Right cardiac atrium (tissue), 5 donors: ENCODE measurements around the gene INF2. TPM values are rescaled to one million over a fixed set of nuclear protein-coding genes. Genes with fewer than 3 reads are reported as not detected.
A peak's percentile ranks its signal among the peaks of the same experiment; 100 is the strongest.
"Not testable (repeated sequence)": the region's sequence is repeated elsewhere in the genome, so short reads cannot be mapped to it uniquely, and the experiment has no call there.

Experiments used
- ATAC-seq, 2 donors: fragments of 200-7000 bp; cut with Tn5 transposase; one replicate each; pipeline versions ENCODE4 v1.8.0 to v1.9.1; 2020; ENCODE audit warnings: moderate library complexity in 2 of 2, mild to moderate bottlenecking in 1 of 2
- DNase-seq, 3 donors: peaks; one replicate each; pipeline ENCODE4 v3.0.0-alpha.2; 2020
- H3K27ac ChIP-seq: one replicate; pipeline ENCODE4 v1.5.1; 2013; ENCODE audit warnings: mild to moderate bottlenecking, low read length, control low read depth, moderate library complexity
- H3K27me3 ChIP-seq: one replicate; pipeline ENCODE4 v1.6.1; 2013; ENCODE audit not compliant: control insufficient read depth, insufficient read depth
- H3K4me1 ChIP-seq: one replicate; pipeline ENCODE4 v1.6.1; 2013; ENCODE audit warnings: low read length; ENCODE audit not compliant: control insufficient read depth, insufficient read depth
- H3K4me3 ChIP-seq: one replicate; pipeline ENCODE4 v1.5.1; 2013; ENCODE audit warnings: low read length, control low read depth
- H3K9me3 ChIP-seq: one replicate; pipeline ENCODE4 v1.6.1; 2013; ENCODE audit warnings: low read length; ENCODE audit not compliant: control insufficient read depth
- WGBS: extraction: QIAGEN DNeasy Blood & Tissue Kit; methylation state at CpG from one replicate; pipeline ENCODE4 v1.1.7; 2013; 5-methylcytosine and 5-hydroxymethylcytosine counted together
- intact Hi-C, 4 donors: fragments of 100-400 bp; cut with DNase I; formaldehyde crosslinking; loops; one replicate each; pipeline versions ENCODE4 v1.11.0 to v1.14.0; 2022 to 2023
- polyA plus RNA-seq: library from polyadenylated mRNA; stranded (reverse); fragments of 200-250 nt; gene quantifications from one replicate; pipeline ENCODE4 v1.2.3, GENCODE V29; 2013
- total RNA-seq, 4 donors: library from RNA; stranded (reverse); fragmentation: NEBNext Ultra II Directional; extraction: Animal tissue kit (Norgen Biotek cat#: 25700); gene quantifications; one replicate each; pipeline ENCODE4 v1.2.1, GENCODE V29; 2021
- donor health status: healthy with polysubstance abuse.
- donor health status: DM: no; HTN: yes; CAD: no.
- donor health status: DM: no; HTN: no; CAD: no.
- donor health status: DM: no; HTN: yes; CAD: no; lungs with severe emphysema.
- donor health status: DM: yes; HTN: yes; CAD: no.

Gene INF2
- total and polyA plus RNA-seq, 5 donors: 36.2 to 46.4 (median 40.2) TPM

DNA sequence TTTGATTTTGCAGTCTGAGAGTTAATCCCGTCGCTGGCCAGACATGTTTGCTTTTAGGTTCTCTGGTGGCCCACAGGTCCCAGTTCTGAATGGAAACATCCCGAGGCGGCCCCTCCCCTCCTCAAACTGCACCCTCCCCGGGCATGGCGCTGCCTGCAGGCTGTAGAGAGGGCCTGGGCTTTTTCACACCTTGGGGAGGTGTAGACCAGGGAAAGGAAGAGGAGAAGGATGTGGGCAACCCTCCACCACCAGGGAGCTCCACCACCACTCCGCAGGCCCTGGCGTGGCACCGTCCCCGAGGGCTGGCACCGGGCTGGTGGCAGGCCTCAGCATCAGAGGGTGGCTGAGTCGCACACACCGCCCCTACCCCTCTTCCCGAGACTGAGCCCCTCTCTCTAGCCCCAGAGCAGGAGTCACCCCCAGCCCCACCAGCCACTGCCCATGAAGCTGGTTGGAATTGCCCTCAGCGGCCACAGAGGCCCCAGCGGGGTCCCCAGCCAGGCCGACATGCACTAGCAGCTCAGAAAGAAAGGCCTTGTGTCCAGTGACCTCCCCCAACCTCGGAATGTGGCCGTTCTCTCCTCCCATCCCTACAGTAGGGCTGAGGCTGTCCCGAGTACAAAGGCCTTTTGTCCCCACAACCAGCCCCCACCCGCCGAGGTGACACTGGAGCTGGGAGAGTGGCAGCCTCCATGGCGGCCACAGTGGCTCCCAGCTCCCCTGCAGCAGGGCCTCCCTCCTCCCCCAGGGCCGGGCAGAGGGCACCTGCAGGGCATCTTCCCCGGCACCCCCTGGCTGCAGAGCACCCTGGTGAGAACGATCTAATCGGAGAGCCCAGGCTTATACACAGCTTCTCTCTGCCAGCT is 23.5 kb upstream of the INF2 start:
- ATAC-seq (peak; percentile 78 to 85), DNase-seq (peak in 2 of 3 donors; percentile 79)
- peaks cover 2% of the 10 kb centered on the region for H3K4me1 ChIP-seq
- no peak overlapping the region for H3K27ac ChIP-seq
- intact Hi-C loops: no loop called here
- no peak overlapping the region for H3K4me3 ChIP-seq
- 54% methylated on average over 27 of the region's 27 CpGs for WGBS
- H3K9me3 ChIP-seq: no peaks in the 10 kb centered on the region
- no peaks in the 10 kb centered on the region for H3K27me3 ChIP-seq

DNA sequence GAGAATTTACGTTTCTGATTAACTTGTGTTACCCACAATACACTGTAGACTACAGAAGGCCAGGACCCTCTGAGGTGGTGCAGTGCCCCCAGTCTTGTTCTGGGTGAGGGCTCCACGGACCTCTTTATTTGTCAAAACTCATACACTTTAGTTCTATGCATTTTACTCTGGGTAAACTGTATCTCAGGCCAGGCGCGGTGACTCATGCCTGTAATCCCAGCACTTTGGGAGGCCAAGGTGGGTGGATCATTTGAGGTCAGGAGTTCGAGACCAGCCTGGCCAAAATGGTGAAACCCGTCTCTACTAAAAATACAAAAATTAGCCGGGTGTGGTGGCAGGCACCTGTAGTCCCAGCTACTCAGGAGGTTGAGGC is 22.9 kb upstream of the INF2 start:
- 76% methylated on average over 7 of the region's 7 CpGs for WGBS
- H3K4me1 ChIP-seq, H3K27me3 ChIP-seq, H3K9me3 ChIP-seq, intact Hi-C loops, H3K27ac ChIP-seq, H3K4me3 ChIP-seq, ATAC-seq, DNase-seq: not testable (repeated sequence)

- no peak overlapping the region for H3K27ac ChIP-seq
- H3K27me3 ChIP-seq: no peaks in the 10 kb centered on the region
- peaks cover 2% of the 10 kb centered on the region for H3K4me1 ChIP-seq
- 90% methylated on average over 12 of the region's 12 CpGs for WGBS
- no peak overlapping the region for H3K4me3 ChIP-seq
- intact Hi-C loops: no loop called here
- ATAC-seq: no peak
- no peaks in the 10 kb centered on the region for H3K9me3 ChIP-seq
- no peak for DNase-seq
Measured at GRCh38 chr14:104666981-104667380, 22.4 kb upstream of the INF2 start.

DNA sequence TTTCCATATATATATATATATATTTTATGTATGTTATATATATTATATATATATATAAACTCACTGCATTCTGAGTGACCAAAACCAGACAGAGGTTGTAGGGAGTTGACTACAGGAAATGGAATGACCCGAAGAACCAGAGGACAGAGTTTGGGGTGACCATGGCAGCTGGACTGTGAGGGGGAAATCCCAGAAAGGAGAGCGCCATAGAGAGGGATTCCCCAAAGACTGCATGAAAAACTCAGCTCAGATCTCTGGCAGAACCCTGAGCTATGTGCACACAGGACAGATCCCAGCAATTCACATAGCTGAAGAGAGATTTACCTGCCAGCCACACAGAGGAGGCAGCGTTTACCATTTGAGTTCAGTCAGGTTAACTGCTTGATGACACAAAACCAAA is 19.7 kb upstream of the INF2 start:
- no peaks in the 10 kb centered on the region for H3K27me3 ChIP-seq
- ATAC-seq: no peak
- no peak for DNase-seq
- no peak overlapping the region for H3K4me3 ChIP-seq
- no peaks in the 10 kb centered on the region for H3K9me3 ChIP-seq
- H3K4me1 ChIP-seq: peaks cover 2% of the 10 kb centered on the region
- no peak overlapping the region for H3K27ac ChIP-seq
- intact Hi-C loops: no loop called here
- WGBS: 79% methylated on average over 3 of the region's 3 CpGs

DNA sequence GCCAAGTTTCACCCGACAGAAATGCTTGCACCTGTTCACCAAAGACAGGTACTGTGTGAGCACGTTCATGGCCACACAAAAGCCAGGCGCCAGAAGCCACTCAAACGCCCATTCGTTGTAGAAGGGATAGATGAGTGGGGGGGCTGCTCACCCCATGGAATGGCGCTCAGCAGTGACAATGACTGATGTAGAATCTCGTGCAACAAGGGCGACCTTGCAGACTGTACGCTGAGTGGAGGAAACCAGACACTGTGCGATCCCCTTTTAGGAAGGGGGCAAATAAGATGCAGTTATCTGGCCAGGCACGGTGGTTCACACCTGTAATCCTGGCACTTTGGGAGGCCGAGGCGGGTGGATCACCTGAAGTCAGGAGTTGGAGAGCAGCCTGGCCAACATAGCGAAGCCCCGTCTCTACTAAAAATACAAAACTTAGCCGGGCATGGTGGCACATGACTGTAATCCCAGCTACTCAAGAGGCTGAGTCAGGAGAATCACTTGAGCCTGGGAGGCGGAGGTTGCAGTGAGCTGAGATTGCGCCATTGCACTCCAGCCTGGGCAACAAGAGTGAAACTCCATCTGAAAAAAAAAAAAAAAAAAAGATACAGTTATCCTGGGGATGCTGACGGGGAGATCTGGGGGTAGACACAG is 18.0 kb upstream of the INF2 start:
- H3K9me3 ChIP-seq, ATAC-seq, H3K4me1 ChIP-seq, H3K4me3 ChIP-seq, intact Hi-C loops, H3K27me3 ChIP-seq, H3K27ac ChIP-seq: not testable (repeated sequence)
- DNase-seq: peak in 1 of 3 donors; percentile 25
- WGBS: 93% methylated on average over 19 of the region's 19 CpGs

DNA sequence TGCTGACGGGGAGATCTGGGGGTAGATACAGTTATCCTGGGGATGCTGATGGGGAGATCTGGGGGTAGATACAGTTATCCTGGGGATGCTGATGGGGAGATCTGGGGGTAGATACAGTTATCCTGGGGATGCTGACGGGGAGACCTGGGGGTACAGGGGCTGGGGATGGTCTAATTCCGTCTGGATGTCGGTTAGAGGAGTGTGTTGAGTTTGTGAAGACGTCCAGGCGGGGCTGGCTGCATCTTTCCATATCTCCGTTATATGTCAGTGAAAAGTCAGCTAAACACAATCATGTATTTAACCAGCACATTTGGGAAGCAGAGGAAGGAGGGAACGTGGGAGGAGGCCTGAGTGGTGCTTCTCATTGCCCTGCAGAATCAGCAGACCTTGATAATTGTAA is 17.3 kb upstream of the INF2 start:
- 75% methylated on average over 8 of the region's 8 CpGs for WGBS
- H3K4me3 ChIP-seq, H3K9me3 ChIP-seq, intact Hi-C loops, H3K27ac ChIP-seq, H3K27me3 ChIP-seq, DNase-seq, ATAC-seq, H3K4me1 ChIP-seq: not testable (repeated sequence)

DNA sequence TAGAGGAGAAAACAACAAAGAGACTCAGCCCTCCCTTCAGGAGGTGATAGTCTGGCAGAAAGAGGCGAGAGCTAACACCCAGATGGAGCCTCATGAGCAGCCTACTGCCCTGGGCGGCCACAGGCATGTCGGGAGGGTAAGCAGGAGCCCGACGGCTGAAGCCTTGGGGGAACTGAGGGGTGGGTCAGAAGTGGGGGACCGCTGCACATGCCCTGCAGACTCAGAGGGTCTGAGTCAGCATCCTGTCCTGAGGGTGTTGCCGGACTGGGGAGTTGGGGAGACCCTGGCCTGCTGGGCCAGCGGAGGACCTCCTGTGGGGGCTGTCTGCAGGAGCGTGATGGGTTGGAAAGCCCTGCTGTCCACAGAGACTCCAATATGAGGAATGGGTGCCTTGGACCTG is 15.9 kb upstream of the INF2 start:
- DNase-seq (peak in 1 of 3 donors; percentile 40), ATAC-seq (no peak)
- Histone ChIP-seq H3K27me3 (no peaks in the 10 kb centered on the region), H3K9me3 (no peaks in the 10 kb centered on the region), H3K4me3 (no peak overlapping the region), H3K4me1 (peaks cover 6% of the 10 kb centered on the region), H3K27ac (no peak overlapping the region)
- 89% methylated on average over 9 of the region's 9 CpGs for WGBS
- intact Hi-C loops: no loop called here

DNA sequence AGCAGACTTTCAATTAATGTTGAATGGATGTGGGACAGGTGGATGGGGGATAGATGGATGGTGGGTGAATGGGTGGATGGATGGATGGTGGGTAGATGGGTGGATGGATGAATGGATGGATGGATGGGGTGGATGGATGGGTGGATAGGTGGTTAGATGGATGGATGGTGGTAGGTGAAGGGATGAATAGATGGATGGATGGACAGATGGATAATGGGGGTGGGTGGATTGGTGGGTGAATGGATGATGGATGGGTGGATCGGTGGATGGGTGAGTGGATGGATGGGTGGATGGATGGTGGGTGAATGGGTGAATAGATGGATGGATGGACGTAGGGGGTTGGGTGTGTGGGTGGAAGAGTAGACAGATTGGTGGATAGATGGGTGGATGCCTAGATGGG is 14.0 kb upstream of the INF2 start:
- Histone ChIP-seq H3K9me3 (no peaks in the 10 kb centered on the region), H3K27ac (no peak overlapping the region), H3K4me1 (peaks cover 10% of the 10 kb centered on the region), H3K27me3 (no peaks in the 10 kb centered on the region), H3K4me3 (no peak overlapping the region)
- ATAC-seq: no peak
- peak in 1 of 3 donors; percentile 4 for DNase-seq
- intact Hi-C loops: no loop called here
- 92% methylated on average over 2 of the region's 2 CpGs for WGBS

DNA sequence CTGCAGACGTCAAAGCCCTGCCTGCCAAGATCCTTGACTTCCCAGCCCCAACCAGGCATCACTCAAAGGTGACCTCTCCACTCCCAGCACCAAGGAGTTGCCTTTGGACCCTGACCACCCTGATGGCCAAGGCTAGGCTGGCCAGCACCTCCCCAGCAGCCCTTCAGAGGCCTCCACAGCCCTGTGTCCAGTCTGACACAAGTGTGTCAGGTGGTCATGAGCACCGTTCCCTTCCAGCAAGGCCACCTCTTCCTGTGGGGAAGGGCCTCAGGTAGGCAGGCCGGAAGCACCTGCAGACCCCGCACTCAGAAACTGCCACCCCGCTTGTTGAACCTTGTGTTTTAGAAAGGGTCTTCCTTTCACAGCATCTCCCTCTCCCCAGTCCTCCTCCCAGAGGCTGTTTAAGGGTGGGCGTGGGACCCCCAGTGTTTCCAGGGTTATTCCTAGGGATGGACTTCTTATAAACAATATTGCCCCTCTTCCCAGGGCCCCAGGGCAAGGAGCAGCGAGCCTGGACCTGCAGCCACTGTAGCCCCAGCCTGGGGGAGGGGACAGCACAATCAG is 13.2 kb upstream of the INF2 start:
- DNase-seq (peak in 2 of 3 donors; percentile 22 to 46), ATAC-seq (no peak)
- intact Hi-C loops: no loop called here
- Histone ChIP-seq H3K9me3 (no peaks in the 10 kb centered on the region), H3K4me1 (peaks cover 13% of the 10 kb centered on the region), H3K27me3 (no peaks in the 10 kb centered on the region), H3K27ac (no peak overlapping the region), H3K4me3 (no peak overlapping the region)
- WGBS: 87% methylated on average over 7 of the region's 7 CpGs

GRCh38 chr14:104676694-104677511 is 12.5 kb upstream of the INF2 start:
- peak; percentile 42 to 74 (median 72) for DNase-seq
- intact Hi-C loops: no loop called here
- peak in 1 of 2 donors; percentile 1 for ATAC-seq
- Histone ChIP-seq H3K27me3 (no peaks in the 10 kb centered on the region), H3K4me1 (peaks cover 16% of the 10 kb centered on the region), H3K9me3 (no peaks in the 10 kb centered on the region), H3K27ac (peak overlapping the region; percentile 22), H3K4me3 (peak overlapping the region; percentile 36)
- WGBS: 29% methylated on average over 29 of the region's 29 CpGs
